GM18499 (cell line): ENCODE measurements around the gene MOK.
A peak's percentile ranks its signal among the peaks of the same experiment; 100 is the strongest.

Source experiments
- ATAC-seq: cut with Tn5 transposase; IDR thresholded peaks from one replicate; pipeline ENCODE4 v1.9.1; 2021; ENCODE audit warnings: moderate number of reproducible peaks; ENCODE audit not compliant: insufficient read depth, unreplicated experiment

MOK gene

DNA sequence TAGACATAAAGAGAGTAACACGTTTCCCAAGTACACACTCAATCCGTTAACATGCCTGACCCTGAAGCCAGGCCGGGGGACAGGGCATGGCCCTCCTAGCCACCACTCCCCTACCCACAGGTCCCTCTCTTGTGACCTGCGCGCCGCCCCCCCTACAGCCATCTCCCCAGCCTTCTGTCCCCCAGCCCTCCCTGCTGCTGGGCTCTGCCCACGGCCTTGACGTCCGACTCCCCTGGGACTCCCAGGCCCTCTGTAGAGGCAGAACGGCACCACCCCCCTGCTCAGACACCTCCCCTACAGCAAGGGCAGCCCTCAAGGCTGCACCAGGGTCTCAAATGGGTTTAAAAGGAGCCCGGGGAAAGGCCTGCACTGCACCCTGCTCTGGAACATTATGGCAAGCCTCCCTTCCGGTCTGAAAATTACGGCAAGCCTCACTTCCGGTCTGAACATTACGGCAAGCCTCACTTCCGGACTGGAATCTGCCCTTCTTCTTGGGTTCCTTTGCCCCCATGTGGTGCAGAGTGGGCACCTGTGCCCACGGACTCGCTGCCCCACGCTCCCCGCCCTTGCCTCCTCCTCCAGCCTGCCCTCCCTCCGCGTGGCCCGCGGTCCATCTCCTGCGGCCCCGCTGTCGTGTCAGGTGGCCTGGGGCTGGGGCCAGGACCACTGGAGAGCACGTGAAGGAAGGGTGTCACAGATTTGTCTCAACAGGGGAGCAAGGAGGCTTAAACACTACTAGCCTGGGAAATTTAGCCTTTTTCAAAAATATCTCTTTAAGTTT, 77.6 kb downstream of the MOK start:
- ATAC-seq, result no peak

DNA sequence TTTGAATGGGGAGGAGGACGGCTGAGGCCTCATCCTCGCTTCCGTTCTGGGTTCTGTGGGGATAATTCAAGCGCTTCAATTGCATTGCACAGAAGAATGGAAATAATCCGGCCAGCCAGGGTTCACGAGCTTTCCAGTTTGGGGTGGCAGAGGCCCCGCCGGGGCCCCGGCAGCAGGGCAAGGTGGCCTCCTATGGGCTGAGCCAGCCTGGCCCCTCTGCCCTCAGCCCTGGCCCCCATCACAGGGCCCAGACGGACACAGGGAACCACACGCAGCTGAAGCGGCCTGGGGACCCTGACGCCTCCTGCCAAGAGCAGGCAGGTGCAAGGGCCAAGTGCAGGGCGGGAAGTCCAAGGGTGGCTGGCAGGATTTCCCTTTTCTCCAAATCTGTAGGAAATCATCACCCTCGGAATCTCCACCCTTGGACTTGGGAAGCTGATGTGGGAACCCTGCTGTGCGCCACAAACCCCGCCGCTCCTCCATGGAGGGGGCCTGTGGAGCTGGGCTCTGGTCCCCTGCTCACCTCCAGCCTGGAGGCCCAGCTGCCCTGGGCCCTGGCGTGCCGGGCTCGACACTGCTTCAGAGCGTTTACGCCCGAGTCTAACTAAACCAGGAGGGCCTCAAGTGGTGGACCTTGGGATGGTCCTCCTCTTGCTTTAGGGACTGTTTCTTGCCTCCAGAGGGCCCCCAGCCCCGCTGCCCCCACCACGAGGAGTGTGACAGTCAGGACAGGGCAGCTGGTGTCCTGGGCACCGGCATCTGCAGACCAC, 78.4 kb downstream of the MOK start:
- no peak for ATAC-seq

DNA sequence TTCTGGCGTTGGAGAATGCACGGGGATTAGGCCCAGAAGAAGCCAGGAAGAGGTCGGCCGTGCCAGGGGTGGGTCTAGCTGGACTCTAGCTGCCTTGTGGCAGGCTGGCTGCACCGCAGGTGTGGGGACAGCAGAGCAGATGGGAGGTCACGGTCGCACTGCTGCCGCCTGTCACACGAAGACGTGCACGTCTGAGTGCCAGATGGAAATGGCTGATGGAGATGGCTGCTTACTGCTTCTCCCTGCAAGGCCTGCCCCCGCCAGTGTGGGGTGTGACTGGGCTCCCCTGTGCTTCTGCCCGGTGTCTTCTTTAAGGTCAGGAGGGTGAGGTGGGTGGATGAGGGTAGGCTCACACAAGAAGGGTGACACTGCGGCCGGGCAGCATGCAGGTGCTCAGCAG, 79.0 kb downstream of the MOK start:
- no peak for ATAC-seq

DNA sequence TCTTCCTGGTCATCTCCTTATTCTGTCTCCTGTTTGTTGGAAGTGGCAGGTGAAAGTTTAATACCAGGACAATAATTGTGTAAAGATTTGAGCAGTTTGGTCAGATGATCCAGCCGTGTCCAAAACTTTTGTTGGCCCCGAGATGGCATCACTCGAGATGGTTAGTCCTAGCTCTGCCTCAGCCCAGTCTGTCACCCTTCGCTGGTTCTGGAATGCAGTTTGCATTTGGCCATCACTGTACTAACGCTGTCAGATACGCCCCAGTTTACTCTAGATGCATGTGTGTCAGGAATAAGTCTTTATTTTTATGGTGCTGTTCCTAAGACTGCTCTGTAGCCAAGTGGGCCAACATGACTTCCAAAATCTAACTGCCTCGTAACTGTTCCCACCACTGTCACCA, 79.6 kb downstream of the MOK start:
- ATAC-seq, result no peak

DNA sequence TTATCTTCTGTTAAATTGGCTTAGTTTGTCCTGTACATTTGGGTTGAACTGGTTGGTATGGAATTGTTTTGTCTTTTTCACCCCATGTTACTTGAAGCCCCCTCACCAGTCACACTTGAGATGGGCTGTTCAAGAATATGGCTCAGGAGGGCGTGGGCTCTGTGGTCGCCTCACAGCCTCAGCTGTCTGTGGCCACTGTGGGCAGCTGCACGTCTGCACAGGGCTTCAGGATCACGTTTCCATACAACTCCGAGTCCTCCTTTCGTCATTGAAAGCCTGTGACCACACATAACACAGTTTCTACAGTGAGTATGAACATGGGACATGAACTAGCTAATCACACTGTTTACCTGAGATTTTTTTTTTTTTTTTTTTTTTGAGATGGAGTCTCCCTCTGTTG, 81.3 kb downstream of the MOK start:
- ATAC-seq, result no peak

DNA sequence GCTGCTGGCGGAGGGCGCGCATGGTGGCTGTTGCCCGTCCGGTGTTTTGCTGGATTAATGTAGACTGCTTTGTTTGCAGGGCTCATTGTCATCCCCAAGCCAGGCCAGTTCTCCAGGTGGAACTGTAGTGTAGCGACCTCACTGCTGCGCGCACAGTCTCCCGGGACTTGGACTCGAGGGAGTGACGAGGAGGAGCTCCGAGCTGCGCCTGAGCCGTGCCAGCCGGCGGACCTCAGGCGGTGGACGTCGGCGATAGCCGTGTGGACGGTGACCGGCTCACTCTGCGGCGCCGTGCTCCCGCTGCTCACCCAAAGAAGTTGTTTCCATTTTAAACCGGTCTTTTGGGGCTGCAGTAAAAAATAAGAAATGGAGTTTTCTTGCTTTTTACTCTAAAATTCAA, 82.2 kb downstream of the MOK start:
- ATAC-seq, result no peak

DNA sequence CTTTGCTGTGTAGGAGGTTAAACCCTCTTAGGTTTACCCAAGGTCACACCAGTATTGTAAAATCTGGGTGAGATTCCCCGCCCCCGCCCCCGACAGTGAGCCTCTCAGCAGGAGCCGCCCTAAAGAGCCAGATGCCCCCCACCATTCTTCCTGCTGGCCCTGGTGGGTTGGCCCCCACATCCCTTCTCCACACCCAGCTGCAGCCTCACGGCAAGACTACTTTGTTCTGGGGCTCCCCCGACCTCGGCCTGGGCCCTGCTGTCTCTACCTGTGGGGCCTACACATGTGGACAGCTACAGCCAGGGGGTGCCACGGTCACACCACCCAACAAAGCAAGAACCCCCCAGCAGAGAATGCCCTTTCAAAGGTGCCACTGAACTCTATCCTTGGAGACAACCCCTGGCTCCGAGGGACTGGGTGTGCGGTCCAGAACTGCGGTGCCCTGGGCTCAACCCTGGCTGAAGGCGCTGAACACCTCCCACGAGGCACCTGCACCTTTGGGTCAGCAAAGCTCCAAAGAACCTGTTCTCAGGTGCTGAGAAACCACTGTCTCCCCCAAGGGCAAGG, 82.9 kb downstream of the MOK start:
- ATAC-seq, result no peak

DNA sequence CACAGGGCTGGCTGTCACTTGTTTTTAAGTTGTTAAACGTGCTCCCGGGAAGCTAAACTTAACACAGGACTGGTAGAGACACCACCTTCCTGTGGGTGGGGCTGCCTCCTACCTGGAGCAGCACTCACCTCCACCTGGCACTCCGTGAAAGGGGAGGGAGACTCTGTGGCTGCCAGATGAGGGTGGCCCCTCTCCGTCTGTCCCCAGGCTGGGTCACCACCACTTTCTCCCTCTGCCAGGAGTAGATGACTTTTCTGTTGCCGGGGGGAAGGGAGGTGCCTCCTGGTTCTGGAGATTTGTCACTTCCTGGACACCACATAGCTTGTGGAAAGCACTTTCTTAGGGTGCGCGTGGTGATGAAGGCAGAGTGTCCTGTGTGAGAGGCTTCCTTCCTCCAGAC, 83.9 kb downstream of the MOK start:
- no peak for ATAC-seq

DNA sequence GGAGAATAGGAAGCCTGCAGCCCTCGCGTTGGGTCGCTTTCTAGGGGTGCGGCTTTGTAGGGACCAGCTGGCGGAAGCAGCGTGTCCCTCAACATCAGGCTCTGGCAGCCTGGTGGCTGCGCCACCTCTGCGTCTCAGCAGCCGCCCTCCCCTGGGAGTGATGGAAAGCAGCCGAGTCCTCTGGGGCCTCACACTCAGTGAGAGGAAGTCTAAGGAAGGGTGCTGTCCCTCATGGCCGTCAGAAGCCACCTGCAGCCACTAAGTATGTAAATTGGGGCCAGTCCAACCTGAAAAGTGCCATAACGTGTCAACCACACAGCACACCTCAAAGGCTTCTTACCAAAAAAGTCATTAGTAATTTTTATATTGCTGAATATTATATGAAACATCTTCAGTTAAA, 84.9 kb downstream of the MOK start:
- peak; percentile 67 for ATAC-seq

DNA sequence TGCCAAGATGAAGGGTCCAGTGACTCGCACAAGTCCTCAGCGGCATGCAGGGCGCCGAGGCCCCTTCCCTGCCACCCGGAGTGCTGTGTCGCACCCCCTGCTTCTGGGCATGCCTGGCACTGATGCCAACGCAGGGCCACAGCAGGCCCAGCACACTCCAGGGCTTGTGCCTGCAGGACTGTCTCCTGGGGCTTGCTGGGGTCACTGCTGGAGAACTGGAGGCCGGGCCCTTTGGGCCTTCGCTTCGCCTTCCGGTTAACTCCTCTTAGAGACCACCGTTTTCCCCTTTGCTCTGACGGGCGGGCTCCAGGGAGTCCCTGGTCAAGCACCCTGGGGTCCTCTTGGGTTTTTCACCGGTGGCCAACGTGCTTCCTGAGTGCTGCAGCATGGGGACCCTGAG, 85.6 kb downstream of the MOK start:
- no peak for ATAC-seq

DNA sequence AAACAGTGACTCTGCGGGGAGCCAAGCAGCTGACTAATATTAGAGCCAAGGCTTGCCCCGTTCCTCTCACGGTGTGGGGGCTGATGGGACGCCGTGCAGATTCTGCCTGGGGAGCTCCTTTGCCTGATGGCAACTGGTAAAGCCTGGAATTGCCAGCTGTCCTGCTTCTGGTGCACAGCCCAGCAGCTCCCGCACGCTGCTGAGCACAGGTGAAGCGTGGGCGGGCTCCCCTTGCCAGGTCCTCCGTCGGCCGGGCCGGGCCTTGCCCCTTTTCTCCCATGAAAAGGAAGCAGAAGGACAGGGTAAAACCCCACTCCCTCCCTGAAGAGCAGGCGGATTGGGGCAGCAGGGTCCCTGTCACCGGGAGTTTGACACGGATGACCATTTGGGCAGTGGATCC, 86.3 kb downstream of the MOK start:
- no peak for ATAC-seq

DNA sequence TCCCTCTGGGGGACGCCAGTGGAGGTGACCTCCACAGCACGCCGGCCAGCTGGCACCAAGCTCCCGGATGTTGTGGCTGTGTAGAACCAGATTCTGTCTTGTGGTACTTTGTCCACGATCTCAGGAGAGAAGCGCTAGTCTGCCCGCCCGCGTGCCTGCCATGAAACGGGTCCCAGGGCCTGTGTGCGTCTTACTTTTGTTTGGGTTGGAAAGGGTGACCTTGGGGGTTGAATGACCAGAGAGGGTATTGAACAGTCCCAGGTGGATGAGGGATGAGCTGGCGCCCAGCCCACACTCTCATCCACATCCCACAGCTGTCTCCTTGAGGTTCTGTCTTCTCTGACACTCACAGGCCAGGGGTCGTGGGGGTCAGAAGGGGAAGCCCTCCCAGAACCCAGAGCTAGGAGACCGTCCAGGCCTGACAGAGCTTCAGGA, 87.0 kb downstream of the MOK start:
- no peak for ATAC-seq

DNA sequence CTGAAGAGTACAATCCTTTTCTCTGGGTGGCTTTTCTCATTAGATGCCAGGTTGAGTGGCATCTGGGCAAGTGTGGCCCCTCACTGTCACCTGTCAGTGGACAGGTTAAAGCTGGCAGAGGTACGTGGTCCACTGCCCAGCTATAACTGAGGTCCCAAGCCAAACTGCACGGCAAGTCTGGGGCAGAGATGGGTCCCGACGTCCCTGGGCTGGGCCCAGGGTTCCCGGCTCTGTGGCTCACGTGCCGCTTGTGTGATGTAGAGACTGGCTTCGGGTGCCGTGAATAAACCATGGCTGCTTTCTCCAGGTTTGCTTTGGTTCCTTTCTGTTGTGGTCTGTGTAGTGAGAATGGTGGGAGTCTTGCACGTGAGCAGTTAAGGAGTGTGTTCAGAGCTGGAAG, 87.6 kb downstream of the MOK start:
- ATAC-seq, result no peak

DNA sequence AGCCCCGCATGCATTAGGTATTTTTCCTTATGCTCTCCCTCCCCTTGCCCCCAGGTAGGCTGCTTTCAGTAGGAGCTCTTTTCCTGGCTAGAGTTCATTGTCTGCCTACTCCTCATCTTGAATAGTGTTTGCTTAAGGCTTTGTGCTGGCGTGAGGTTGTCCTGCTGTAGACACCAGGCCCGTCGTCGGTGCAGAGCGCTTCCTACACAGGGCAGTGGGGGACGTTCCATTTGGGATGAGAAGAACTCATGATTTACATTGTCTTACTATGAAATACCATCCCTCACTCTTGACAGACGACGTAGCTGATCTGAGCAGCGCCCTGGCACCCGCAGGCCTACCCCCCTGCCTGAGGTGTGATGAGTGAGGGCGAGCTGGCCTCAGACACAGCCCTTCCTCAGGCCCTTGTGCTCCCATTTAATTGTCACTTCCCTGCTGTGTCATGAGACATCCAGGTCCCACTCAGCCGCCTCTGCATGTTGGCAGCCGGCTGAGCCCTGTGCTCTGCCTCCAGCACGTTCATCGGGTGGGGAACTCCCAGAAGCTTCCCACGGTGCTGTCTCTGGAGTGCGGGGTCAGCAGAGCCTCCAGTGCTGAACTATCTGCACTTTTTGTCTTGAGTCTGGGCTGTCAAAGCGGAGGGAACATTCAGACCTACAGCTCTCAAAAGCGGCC, 89.3 kb downstream of the MOK start:
- ATAC-seq, result no peak

DNA sequence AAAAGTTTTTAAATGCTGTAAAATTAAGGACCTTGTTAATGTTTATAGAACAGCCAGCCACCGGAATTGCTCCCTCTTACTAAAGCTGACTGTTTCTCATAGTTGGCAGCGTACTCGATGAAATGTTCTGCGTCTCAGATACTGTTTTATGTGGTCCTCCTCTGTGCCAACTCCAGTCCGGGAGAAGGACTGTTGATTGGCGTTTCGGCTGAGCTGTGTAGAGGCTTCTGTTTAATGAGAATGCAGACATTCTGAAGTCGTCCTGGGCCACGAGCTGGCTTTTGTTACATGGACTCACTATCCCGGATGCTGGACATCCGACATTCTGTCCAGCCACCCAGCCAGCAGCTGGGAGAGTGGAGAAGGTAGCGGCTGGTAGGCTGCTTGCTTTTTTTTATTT, 89.9 kb downstream of the MOK start:
- no peak for ATAC-seq

DNA sequence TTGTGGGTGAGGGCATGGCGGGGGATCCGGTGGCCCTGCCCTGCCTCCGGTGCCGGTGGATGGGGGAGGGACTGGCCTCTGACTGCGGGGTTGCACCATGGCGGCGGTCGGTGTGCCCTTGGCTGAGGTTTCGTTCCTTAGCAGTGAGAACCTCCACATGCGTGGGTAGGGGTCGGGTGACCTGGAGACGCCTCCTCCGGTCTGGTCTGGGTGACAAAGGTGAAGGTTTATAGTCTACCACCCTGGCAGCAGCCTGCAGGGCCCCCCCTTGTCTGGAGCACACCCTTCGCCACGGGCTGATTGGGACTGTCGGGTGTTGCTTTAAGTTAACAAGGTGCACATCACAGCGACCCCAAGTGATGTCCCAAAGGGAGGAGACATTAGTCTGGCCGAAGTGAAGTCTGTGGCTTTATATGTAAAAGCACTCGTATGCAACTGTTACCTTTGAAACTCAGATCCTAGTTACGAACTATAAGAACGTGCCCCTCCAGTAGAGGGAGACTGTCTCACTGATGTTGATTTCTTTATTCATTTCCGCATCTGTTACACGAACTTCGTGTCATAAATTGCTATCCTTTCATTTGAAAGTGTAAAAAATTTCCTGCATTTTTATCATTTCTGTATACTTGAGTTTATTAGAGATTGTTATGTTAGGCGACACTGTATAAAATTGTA, 90.8 kb downstream of the MOK start:
- ATAC-seq, result no peak

DNA sequence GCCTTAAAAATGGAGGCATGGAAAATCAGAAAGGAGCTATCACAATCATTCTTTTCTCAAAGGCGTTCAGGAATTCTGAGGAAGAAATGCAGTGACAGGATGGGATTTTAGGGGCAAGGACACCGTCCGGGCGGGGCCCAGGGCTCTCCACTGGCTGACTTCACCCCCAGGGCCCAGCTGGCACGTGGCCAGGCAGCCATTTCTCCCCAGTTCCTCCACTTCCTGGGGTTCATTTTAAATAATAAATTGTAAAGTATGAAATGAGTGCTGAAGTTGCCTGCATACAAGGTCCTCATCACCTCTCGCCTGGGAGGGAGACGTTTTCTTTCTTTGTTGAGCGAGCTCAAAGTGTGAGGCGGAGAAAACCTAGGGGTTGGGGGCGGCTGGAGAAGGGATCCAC, 91.5 kb downstream of the MOK start:
- no peak for ATAC-seq

DNA sequence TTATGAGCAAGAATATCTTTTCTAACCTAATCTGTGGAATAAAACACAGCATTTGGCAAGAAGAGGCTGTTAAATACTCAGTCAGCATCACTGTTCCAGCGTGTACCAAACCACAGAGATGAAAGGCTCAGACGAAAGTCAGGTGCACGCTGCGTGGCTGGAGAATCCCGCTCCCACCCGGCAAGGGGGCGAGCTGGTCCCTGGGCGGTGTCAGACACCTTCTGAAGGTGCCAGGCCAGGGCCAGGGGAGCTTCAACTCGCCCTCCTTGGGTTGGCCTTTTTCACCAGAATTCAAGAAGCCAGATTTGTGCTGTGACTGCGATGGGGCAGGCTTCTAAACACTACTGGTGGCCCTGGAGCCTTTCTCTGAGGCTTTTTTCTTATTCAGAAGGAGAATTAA, 92.1 kb downstream of the MOK start:
- no peak for ATAC-seq

DNA sequence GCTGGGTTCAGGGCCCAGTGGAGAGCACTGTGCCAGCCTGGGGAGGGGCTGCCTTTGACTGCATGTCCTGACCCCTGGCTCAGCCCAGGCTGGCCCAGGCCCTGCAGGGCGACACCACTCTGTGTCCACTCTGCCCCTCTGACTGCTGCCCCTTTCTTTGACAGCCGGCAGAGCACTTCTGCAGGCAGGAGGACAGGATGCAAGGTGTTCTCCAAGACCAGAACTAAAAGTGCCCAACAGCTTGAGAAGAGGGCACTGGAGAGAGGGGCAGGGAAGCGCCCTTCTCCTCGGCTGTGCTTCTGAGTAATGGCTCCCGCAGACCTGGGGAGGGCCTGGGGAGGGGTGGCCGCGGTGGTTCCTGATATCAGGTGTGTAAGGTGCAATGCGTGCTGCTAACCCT, 92.6 kb downstream of the MOK start:
- no peak for ATAC-seq

DNA sequence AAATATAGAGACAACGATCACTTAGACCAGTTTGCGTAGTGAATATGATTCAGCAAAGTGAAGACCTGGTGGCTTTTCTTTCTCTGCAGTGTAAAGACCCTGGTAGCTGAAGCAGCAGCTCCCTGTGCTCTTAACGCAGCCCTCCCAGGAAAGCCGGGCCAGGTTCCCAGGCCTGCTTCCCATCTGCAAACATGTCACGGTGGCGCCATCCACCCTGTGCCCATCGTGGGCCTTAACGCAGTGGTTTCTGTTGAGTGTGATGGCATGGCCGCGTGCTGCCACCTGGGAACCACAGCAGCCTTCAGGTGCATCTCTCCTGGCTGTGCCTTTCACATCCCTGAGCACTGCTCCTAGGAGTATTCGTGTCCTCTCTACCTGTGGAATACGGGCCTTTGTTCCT, 93.7 kb downstream of the MOK start:
- no peak for ATAC-seq
